Measurements from ENCODE around the gene RARA.
"Not testable (repeated sequence)": the region's sequence is repeated elsewhere in the genome, so short reads cannot be mapped to it uniquely, and the experiment has no call there.

RARA gene

GRCh38 chr17:40364121-40364861, 55.3 kb downstream of the RARA start, which contains the start of gene GJD3:
Gene GJD3, minus strand, starts transcription at chr17:40364737. Its CDS starts 922 bp downstream, at chr17:40363815.
- TF ChIP-seq CTCF (conservative IDR thresholded peaks at IDR 0.05; ENCODE audit: low read depth, low read length), result no peak
- Histone ChIP-seq H3K27ac (no peak within 1 kb of the TSS), H4K20me1 (ENCODE audit: insufficient read depth) (no peaks in the 10 kb centered on the region), H2AFZ (ENCODE audit: low read depth) (no peak within 1 kb of the TSS), H3K4me3 (IDR thresholded peaks at IDR 0.05; ENCODE audit: insufficient read depth, low read depth, low read length) (no peak within 1 kb of the TSS), H3K36me3 (ENCODE audit: insufficient read depth) (no peaks in the 10 kb centered on the region), H3K9ac (no peak within 1 kb of the TSS), H3K4me2 (no peak within 1 kb of the TSS), H3K4me1 (ENCODE audit: low read depth, poor library complexity, severe bottlenecking) (peaks cover 4% of the 10 kb centered on the region), H3K79me2 (ENCODE audit: insufficient read depth, low read depth) (no peaks in the 10 kb centered on the region), H3K27me3 (ENCODE audit: insufficient read depth, low read depth) (no peaks in the 10 kb centered on the region)

- H3K4me1 ChIP-seq (ENCODE audit: low read depth, poor library complexity, severe bottlenecking), result peaks cover 4% of the 10 kb centered on the region
- TF ChIP-seq CTCF (conservative IDR thresholded peaks at IDR 0.05; ENCODE audit: low read depth, low read length), result no peak
- no peak overlapping the region for H3K27ac ChIP-seq
- H3K9ac ChIP-seq, result no peak overlapping the region
- H3K79me2 ChIP-seq (ENCODE audit: insufficient read depth, low read depth), result no peaks in the 10 kb centered on the region
- H3K4me3 ChIP-seq (IDR thresholded peaks at IDR 0.05; ENCODE audit: insufficient read depth, low read depth, low read length), result no peak overlapping the region
- H3K27me3 ChIP-seq (ENCODE audit: insufficient read depth, low read depth), result no peaks in the 10 kb centered on the region
- H3K36me3 ChIP-seq (ENCODE audit: insufficient read depth), result no peaks in the 10 kb centered on the region
- no peak overlapping the region for H2AFZ ChIP-seq (ENCODE audit: low read depth)
- no peaks in the 10 kb centered on the region for H4K20me1 ChIP-seq (ENCODE audit: insufficient read depth)
- H3K4me2 ChIP-seq, result no peak overlapping the region
Observed at GRCh38 chr17:40364906-40365305, 55.9 kb downstream of the RARA start.

GRCh38 chr17:40366076-40366860, 57.3 kb downstream of the RARA start:
- Histone ChIP-seq H3K36me3 (ENCODE audit: insufficient read depth) (no peaks in the 10 kb centered on the region), H3K79me2 (ENCODE audit: insufficient read depth, low read depth) (no peaks in the 10 kb centered on the region), H3K27me3 (ENCODE audit: insufficient read depth, low read depth) (no peaks in the 10 kb centered on the region), H3K9ac (no peak overlapping the region), H3K27ac (no peak overlapping the region), H3K4me2 (no peak overlapping the region), H3K4me3 (IDR thresholded peaks at IDR 0.05; ENCODE audit: insufficient read depth, low read depth, low read length) (no peak overlapping the region), H2AFZ (ENCODE audit: low read depth) (no peak overlapping the region), H4K20me1 (ENCODE audit: insufficient read depth) (no peaks in the 10 kb centered on the region), H3K4me1 (ENCODE audit: low read depth, poor library complexity, severe bottlenecking) (peaks cover 4% of the 10 kb centered on the region)
- no peak for TF ChIP-seq CTCF (conservative IDR thresholded peaks at IDR 0.05; ENCODE audit: low read depth, low read length)

- peaks cover 8% of the 10 kb centered on the region for H3K4me1 ChIP-seq (ENCODE audit: low read depth, poor library complexity, severe bottlenecking)
- H4K20me1 ChIP-seq (ENCODE audit: insufficient read depth), result no peaks in the 10 kb centered on the region
- no peaks in the 10 kb centered on the region for H3K79me2 ChIP-seq (ENCODE audit: insufficient read depth, low read depth)
- H3K9ac ChIP-seq, result no peak overlapping the region
- no peak overlapping the region for H2AFZ ChIP-seq (ENCODE audit: low read depth)
- no peaks in the 10 kb centered on the region for H3K27me3 ChIP-seq (ENCODE audit: insufficient read depth, low read depth)
- H3K4me3 ChIP-seq (IDR thresholded peaks at IDR 0.05; ENCODE audit: insufficient read depth, low read depth, low read length), result no peak overlapping the region
- H3K36me3 ChIP-seq (ENCODE audit: insufficient read depth), result no peaks in the 10 kb centered on the region
- H3K4me2 ChIP-seq, result no peak overlapping the region
- no peak for TF ChIP-seq CTCF (conservative IDR thresholded peaks at IDR 0.05; ENCODE audit: low read depth, low read length)
- H3K27ac ChIP-seq, result no peak overlapping the region
Observed at GRCh38 chr17:40366861-40367518, 58.0 kb downstream of the RARA start.

GRCh38 chr17:40367728-40368127, 58.7 kb downstream of the RARA start:
- H3K27me3 ChIP-seq (ENCODE audit: insufficient read depth, low read depth); H3K4me3 ChIP-seq (IDR thresholded peaks at IDR 0.05; ENCODE audit: insufficient read depth, low read depth, low read length); H2AFZ ChIP-seq (ENCODE audit: low read depth); H3K9ac ChIP-seq; H3K36me3 ChIP-seq (ENCODE audit: insufficient read depth); H3K4me2 ChIP-seq; H3K27ac ChIP-seq; H4K20me1 ChIP-seq (ENCODE audit: insufficient read depth); H3K79me2 ChIP-seq (ENCODE audit: insufficient read depth, low read depth): not testable (repeated sequence)
- H3K4me1 ChIP-seq (ENCODE audit: low read depth, poor library complexity, severe bottlenecking), result peaks cover 12% of the 10 kb centered on the region

Data from KMS-11 (cell line).